GM21447 (cell line): Measurements from ENCODE around the gene FAM3A.
A peak's percentile ranks its signal among the peaks of the same experiment; 100 is the strongest.
"Not testable (repeated sequence)": the region's sequence is repeated elsewhere in the genome, so short reads cannot be mapped to it uniquely, and the experiment has no call there.

Experiments
- ATAC-seq: cut with Tn5 transposase; IDR thresholded peaks from one replicate; pipeline ENCODE4 v1.9.1; 2021; ENCODE audit not compliant: unreplicated experiment

FAM3A gene

GRCh38 chrX:154505734-154506133, 10.3 kb downstream of the FAM3A start:
- no peak for ATAC-seq

- ATAC-seq = no peak
Measured at GRCh38 chrX:154502989-154503388, 13.0 kb downstream of the FAM3A start.

- ATAC-seq = no peak
Measured at GRCh38 chrX:154502098-154502497, 13.9 kb downstream of the FAM3A start.

GRCh38 chrX:154501423-154501822, 14.6 kb downstream of the FAM3A start:
- not testable (repeated sequence) for ATAC-seq

- not testable (repeated sequence) for ATAC-seq
Measured at GRCh38 chrX:154496591-154497137, 19.4 kb downstream of the FAM3A start.

GRCh38 chrX:154495472-154495922, 20.5 kb downstream of the FAM3A start:
- no peak for ATAC-seq

GRCh38 chrX:154494715-154495114, 21.3 kb downstream of the FAM3A start:
- ATAC-seq = no peak

- peak; percentile 75 for ATAC-seq
Measured at GRCh38 chrX:154490414-154491083, 25.5 kb downstream of the FAM3A start, which contains the start of gene SLC10A3. SLC10A3 (minus strand) TSS chrX:154490629; CDS start chrX:154488940, 1,689 bp downstream.

GRCh38 chrX:154490021-154490413, 26.0 kb downstream of the FAM3A start:
- peak; percentile 17 for ATAC-seq

GRCh38 chrX:154489182-154489581, 26.9 kb downstream of the FAM3A start:
- no peak for ATAC-seq

GRCh38 chrX:154488336-154489075, 27.5 kb downstream of the FAM3A start:
- no peak for ATAC-seq

GRCh38 chrX:154487518-154488290, 28.3 kb downstream of the FAM3A start:
- no peak for ATAC-seq

- ATAC-seq = no peak
Measured at GRCh38 chrX:154486396-154487207, 29.4 kb downstream of the FAM3A start, which contains the start of gene UBL4A. UBL4A (minus strand) TSS chrX:154486615; CDS start chrX:154486584, 31 bp downstream.

- no peak for ATAC-seq
Measured at GRCh38 chrX:154486052-154486395, 30.0 kb downstream of the FAM3A start.

GRCh38 chrX:154485150-154486051, 30.6 kb downstream of the FAM3A start:
- ATAC-seq = no peak

- ATAC-seq = no peak
Measured at GRCh38 chrX:154484255-154485149, 31.5 kb downstream of the FAM3A start.

- no peak for ATAC-seq
Measured at GRCh38 chrX:154483325-154483724, 32.7 kb downstream of the FAM3A start.

GRCh38 chrX:154482786-154483185, 33.2 kb downstream of the FAM3A start:
- ATAC-seq = no peak
